Stimulated activated CD4-positive, alpha-beta T cell treated with anti-CD3 and anti-CD28 coated beads, Interleukin-4, amount 100 ng/mL, for 48 hours (primary cell): ENCODE measurements around the gene FSIP2.

Experiments used
- DNase-seq, 2 donors: peaks; one replicate each; pipeline ENCODE4 v3.0.0-alpha.2; 2020; ENCODE audit warnings: low read depth in 2 of 2

The FSIP2 gene

DNA sequence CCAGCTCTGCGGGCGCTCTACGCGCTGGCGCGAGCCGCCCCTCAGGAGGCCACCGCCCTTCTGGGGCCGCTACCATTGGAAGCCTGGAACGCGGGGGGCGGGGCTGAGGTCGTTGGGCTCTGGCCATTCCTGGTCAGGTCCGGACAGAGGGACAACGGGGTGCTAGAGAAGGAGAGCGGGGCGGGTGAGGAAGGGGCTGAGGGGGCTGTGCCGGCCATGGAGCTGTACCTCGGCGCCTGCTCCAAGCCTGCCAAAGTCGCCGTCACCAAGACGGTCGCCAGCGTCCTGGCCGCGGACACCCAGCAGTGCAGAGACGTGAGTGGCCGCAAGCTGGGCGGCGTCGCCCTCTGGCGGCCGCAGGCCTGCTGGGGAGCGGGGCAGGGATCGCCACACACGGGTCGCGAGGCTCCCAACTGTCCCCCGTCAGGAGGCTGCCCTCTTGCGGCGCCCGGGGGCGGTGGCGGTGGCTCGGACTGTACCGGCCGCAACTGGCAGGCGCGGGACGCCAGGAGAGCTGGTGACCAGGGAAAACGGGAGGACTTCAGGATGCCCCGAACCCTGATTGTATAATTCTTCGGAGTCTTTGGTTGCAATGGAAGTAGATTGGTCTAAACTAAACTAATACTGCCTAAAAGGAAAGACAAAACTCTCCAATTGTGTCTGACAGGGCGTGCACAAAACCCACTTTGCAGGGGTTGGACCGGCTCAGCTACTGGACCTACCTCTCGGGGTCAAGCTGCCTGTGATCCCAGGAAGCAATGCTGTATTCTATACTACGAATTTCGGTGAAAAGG is at the start of gene FSIP2:
Gene FSIP2, plus strand, starts transcription at position 126 of the 794 bp plus-strand sequence. Its CDS starts 91 bp downstream, at position 217.
- peak; percentile 38 to 45 for DNase-seq

- no peak for DNase-seq
Observed at GRCh38 chr2:185689906-185690539, 48.6 kb upstream of the FSIP2 start.

- no peak for DNase-seq
Observed at GRCh38 chr2:185695711-185696235, 42.8 kb upstream of the FSIP2 start.

DNA sequence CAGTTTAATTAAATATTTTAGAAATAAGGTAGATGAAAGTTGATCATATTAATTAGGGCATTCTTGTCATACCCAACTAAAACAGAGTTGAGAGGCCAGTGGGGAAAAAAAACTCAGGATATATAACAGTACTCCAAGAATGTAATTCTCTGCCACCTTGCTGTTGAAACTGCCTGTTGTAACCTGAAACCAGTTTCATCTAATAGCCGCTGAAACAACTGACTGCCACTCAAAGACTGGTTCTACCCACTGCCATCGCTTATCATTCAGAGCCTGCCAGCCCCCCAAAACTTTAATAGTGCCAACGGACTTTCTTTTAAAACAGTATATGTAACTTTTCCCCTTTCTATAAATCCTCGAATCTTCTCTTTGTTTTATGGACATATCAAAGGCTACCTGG is 37.7 kb upstream of the FSIP2 start:
- DNase-seq: no peak

- DNase-seq: no peak
Observed at GRCh38 chr2:185734658-185735057, 3.9 kb upstream of the FSIP2 start.

- DNase-seq: no peak
Observed at GRCh38 chr2:185736210-185736609, 2.4 kb upstream of the FSIP2 start.

DNA sequence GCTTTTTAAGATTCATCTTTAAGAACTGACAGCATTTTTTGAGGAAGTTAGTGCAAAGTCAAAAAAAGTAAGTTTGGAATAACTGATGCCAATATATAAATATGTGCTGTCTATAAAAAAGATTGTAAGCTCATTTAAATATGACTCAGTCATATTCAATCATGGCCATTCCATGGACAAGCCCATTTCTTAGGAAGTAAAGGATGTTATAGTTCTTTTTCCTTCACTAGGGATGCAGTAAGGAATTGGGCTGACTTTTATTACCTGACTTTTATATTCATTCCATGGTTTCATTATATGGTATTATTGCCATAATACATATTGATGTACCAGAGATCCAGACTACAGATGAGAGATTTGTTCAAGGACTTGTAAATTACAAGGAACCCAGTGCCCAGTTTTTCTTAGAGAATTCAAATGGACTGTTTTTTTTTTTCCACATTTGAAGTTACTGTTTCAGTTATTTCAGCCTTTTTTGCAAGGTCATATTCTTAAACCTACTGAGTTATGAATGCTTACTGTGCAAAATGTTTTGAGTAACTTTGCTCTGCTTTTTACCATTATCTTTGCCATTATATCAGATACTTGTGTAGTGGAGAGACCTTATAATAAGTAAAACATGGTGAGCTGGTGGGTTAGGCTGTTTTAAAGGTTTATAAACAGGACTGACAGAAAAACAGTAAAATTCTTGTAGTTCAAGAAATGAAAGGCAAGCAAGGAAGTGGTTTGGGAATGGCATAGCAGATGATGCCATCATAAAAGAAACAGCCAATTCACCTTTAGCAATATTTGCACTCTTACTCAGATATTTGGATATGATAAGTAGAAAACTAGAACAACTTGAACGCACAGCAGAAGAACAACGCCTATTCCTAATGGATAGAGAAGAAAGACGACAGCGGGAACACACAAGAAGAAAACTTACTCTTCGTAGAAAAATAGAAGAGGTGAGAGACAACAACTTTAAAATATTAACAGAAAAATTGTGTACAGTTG is 7.6 kb downstream of the FSIP2 start:
- DNase-seq: no peak

GRCh38 chr2:185757356-185757755 is 18.8 kb downstream of the FSIP2 start:
- DNase-seq: no peak

- no peak for DNase-seq
Observed at GRCh38 chr2:185771396-185771795, 32.8 kb downstream of the FSIP2 start.

DNA sequence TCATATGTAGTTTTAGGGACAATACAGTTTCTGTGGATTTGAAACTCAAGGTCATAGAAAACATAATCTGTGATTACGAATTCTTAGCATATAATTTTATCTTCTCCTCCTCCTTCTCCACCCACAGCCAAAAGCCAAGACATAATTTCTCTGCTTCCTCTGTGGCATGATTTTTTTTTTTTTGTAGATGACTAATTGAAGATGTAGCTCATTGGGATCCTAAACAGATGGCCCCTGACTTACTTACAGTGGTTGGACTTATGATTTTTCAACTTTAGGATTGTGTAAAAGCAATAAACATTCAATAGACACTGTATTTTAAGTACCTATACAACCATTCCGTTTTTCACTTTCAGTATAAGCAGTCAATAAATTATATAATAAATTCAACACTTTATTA is 42.3 kb downstream of the FSIP2 start:
- no peak for DNase-seq

DNA sequence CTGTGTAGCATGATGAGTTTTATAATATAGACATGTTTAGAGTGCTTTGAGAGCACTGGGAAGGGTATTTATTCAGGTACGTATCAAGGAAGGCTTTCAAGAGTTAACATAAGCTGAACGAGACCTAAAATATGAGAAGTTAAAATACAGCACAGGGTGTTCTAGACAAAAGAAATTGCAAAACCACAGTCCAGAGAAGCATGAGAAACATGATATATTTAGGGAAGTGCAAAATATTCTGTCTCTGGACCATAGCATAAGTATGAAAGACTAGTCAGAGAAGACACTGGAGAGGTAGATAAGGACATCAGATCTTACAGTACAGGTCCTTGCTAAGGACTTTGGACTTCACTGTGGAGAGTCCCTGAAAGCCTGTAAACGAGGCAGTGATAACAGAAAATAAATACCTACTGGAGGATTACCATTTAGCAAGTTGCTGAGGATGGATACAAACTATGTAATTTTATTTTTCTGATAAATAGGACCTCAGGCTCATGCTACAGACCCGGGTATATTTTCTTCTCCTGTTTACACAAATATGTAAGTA is 43.7 kb downstream of the FSIP2 start:
- no peak for DNase-seq

DNA sequence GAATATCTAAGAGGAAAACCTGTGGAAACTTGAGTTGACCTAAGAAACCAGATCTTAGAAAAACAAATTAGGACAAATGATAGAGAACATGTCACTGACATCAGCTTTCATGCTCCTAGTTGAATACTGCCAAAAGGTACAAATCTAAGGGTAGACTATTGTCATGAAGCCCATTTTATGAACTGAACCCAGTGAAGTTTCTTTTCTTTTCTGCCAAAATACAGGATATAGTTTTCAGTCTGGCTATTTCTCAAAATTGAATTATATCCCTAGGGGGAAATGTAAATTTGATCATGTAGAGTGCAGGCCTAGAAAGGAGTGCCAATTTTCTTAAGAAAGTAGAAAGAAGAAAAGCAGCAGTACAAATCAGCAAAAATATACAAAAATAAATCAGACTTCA is 46.6 kb downstream of the FSIP2 start:
- no peak for DNase-seq

DNA sequence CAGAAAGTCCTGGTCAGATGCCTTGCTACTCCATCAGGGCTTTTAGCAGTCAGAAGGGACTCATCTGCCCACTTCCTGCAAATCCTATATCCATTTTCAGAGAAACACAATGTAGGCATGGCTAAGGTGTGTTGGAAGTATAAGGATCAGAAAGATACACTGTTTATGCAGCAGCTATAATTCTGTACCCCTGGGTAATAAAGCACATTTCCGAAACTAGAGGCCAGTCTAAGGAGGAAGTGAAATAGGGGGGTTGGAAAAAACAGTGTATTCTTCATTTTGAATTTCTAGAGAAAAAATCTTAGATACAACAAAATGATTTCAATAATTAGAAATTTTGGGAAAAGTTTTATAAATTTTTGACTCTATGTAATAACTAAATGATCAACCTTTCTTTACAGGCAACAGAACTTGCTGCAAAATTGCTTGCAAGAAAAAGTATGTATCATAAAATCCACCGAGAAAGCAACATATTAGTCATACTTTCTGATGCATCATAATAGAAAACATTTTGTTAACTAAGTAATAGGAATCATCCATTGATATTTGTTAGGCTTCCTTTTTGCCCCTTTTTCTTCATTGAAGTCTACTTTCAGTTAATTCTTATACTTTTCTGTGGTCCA is 47.4 kb downstream of the FSIP2 start:
- DNase-seq: no peak

- DNase-seq: no peak
Observed at GRCh38 chr2:185787227-185788145, 48.9 kb downstream of the FSIP2 start.

DNA sequence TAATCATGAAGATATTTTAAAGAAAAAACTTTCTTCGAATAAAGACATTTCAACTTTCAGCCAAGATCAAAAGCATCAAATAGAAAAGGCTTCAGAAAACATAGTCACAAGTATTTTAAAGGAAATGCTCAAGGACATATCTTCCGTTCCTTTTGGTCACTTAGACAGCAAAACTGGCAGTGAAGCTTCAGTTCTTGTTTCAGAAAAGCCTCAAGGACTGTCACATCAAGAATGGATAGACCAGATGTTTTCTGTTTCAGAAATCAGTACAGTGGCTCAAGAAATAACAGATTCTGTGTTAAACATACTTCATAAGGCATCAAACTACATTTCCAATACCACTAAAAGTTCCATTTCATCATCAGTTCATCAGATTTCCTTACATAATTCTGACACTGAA is 51.8 kb downstream of the FSIP2 start:
- DNase-seq: no peak

DNA sequence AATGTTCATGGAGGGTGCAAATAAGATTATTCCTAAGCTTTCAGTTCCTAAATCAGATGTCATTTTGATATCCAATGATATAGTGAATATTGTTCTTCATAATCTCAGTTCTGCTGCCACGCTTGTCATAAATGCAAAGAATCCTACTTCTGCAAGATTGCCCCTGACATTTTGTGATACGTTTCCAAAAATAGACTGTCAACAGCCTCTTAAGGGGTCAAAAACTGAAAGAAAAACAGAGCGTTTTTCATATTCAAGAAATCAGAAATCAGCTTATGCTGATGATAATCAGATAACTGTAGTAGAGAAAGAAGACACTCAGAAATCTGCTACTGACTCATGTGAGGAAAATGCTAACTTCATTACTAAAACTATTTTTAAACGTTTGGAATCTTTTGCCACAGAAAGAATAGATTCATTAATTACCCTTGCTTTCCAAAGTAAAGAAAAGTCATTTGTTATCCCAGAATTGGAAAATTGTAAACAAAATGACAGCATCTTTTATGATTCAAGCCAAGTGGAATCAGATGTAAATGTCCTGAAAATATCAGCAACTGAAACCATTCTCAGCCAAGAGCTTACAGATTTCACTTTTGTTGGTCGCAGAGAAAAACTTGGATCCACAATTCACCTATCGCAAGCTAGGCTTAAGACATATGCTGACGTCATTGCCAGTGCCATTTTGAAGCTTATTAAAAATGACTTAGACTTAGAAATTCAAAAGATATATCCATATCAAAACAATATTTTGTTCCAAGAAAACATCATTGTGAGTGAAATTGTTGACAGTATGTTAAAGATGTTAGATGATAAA is 55.1 kb downstream of the FSIP2 start:
- DNase-seq: no peak

DNA sequence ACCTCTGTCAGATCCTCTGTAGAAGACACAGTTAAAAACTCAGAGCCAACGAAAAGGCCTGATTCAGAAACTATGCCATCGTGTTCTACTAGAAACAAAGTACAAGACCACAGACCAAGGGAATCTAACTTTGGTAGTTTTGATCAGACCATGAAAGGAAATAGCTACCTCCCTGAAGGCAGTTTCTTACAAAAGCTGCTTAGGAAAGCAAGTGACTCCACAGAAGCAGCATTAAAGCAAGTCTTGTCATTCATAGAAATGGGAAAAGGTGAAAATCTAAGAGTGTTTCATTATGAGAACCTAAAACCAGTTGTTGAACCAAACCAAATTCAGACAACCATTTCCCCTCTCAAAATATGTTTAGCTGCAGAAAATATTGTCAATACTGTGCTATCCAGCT is 58.2 kb downstream of the FSIP2 start:
- no peak for DNase-seq

GRCh38 chr2:185802926-185803325 is 64.3 kb downstream of the FSIP2 start:
- no peak for DNase-seq

DNA sequence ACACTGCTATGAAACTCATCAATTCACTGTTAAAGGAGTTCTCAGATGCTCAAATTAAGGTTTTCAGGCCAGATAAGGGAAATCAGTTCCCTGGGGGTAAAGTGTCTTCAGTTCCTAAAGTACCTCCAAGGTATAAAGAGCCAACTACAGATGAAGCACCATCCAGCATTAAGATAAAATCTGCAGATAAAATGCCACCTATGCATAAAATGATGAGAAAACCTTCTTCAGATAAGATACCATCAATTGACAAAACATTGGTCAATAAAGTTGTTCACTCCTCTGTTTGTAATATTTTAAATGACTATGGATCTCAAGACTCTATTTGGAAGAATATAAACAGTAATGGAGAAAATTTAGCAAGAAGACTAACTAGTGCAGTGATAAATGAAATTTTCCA is 68.2 kb downstream of the FSIP2 start:
- no peak for DNase-seq
